HepG2 (cell line): ENCODE results near the gene WNK1. TPM values are rescaled to one million over a fixed set of nuclear protein-coding genes. Genes with fewer than 3 reads are reported as not detected.
A peak's percentile ranks its signal among the peaks of the same experiment; 100 is the strongest.

Experiments used
- CBX1 ChIP-seq: IDR thresholded peaks from one replicate; pipeline ENCODE4 v1.6.1; 2016; ENCODE audit warnings: antibody characterized with exemption, low read depth
- ELF3 ChIP-seq: IDR thresholded peaks from 2 replicates; pipeline ENCODE4 v1.6.1; 2016; ENCODE audit warnings: missing genetic modification reagents, missing compliant biosample characterization
- GATA4 ChIP-seq: sonication (generic); IDR thresholded peaks from 2 replicates; pipeline ENCODE4 v1.6.1; 2016; ENCODE audit warnings: antibody characterized with exemption, low read depth, borderline replicate concordance
- KDM5A ChIP-seq: fragments of 200-600 bp; sonication (generic); IDR thresholded peaks from 2 replicates; pipeline ENCODE4 v1.7.0; 2018; ENCODE audit warnings: antibody characterized with exemption, mild to moderate bottlenecking, low read length, borderline replicate concordance
- KLF11 ChIP-seq: IDR thresholded peaks from 2 replicates; pipeline ENCODE4 v1.6.1; 2016; ENCODE audit warnings: missing compliant biosample characterization
- NPAS2 ChIP-seq: sonication (generic); formaldehyde crosslinking; IDR thresholded peaks from 2 replicates; pipeline ENCODE4 v1.8.0; 2022; ENCODE audit warnings: mild to moderate bottlenecking, missing genetic modification reagents, borderline replicate concordance
- NRL ChIP-seq: sonication (generic); formaldehyde crosslinking; IDR thresholded peaks from 2 replicates; pipeline ENCODE4 v1.5.0; 2020; ENCODE audit warnings: missing genetic modification reagents, mild to moderate bottlenecking, moderate library complexity, borderline replicate concordance
- ZFP37 ChIP-seq: sonication (generic); formaldehyde crosslinking; IDR thresholded peaks from 2 replicates; pipeline ENCODE4 v1.4.0; 2020; ENCODE audit warnings: missing genetic modification reagents, borderline replicate concordance
- ZFYVE20 ChIP-seq: sonication (generic); formaldehyde crosslinking; IDR thresholded peaks from 2 replicates; pipeline ENCODE4 v1.8.0; 2023; ENCODE audit warnings: low read depth, mild to moderate bottlenecking, moderate library complexity, missing genetic modification reagents, borderline replicate concordance
- ZHX2 ChIP-seq, 2 experiments: sonication (generic) in 1 of 2; formaldehyde crosslinking in 1 of 2; IDR thresholded peaks; 2 replicates each; pipeline versions ENCODE4 v1.6.1 to v1.9.0; 2014 to 2022; ENCODE audit warnings: antibody characterized with exemption in 1 of 2, borderline replicate concordance in 1 of 2, inconsistent platforms in 1 of 2, low read depth in 1 of 2, missing genetic modification reagents in 1 of 2
- ZNF770 ChIP-seq: sonication (generic); formaldehyde crosslinking; IDR thresholded peaks from 2 replicates; pipeline ENCODE4 v1.5.0; 2020; ENCODE audit warnings: mild to moderate bottlenecking, missing genetic modification reagents
- polyA plus RNA-seq, 8 experiments: library from polyadenylated mRNA; depleted of rRNA in 3 of 8; stranded (reverse) in 7 of 8; unstranded in 1 of 8; fragments of >200 nt; fragmentation: Illumina TruSeq in 4 of 8; extraction: Trizol in 4 of 8; gene quantifications; 2 replicates each; pipeline versions ENCODE4 v1.2.1 to v1.2.3, GENCODE V29; 2011 to 2016; ENCODE audit warnings: low read depth in 4 of 8, missing spikeins in 1 of 8, mixed read lengths in 1 of 8; ENCODE audit not compliant: insufficient read depth in 1 of 8
- total RNA-seq, 5 experiments: library from RNA; depleted of rRNA; stranded (reverse); fragments of >200 nt; fragmentation: Illumina TruSeq; extraction: Trizol; gene quantifications; 2 replicates each; pipeline ENCODE4 v1.2.3, GENCODE V29; 2016; ENCODE audit warnings: low read depth in 1 of 5
- TF ChIP-seq, protein P1 (sequence below): sonication (generic); formaldehyde crosslinking; conservative IDR thresholded peaks from 2 replicates; pipeline ENCODE4 v1.4.0; 2020; ENCODE audit warnings: missing genetic modification reagents
- TF ChIP-seq, protein P2 (sequence below), 2 experiments: sonication (generic) in 1 of 2; formaldehyde crosslinking in 1 of 2; IDR thresholded peaks; 2 replicates each; pipeline versions ENCODE4 v1.5.1 to v1.6.1; 2011 to 2020; ENCODE audit warnings: borderline replicate concordance in 1 of 2, low read depth in 1 of 2, low read length in 1 of 2, mild to moderate bottlenecking in 1 of 2, missing genetic modification reagents in 1 of 2, moderate library complexity in 1 of 2

The WNK1 gene
- total and polyA plus RNA-seq, 2 of the 13 experiments (the other 11 are each of a cell fraction or from before 2014, with no cell fraction given) = 31.1 to 54.8 TPM

GRCh38 chr12:751192-751998 is 984 bp upstream of the WNK1 start (continued):
- TF ChIP-seq, protein P1, sequence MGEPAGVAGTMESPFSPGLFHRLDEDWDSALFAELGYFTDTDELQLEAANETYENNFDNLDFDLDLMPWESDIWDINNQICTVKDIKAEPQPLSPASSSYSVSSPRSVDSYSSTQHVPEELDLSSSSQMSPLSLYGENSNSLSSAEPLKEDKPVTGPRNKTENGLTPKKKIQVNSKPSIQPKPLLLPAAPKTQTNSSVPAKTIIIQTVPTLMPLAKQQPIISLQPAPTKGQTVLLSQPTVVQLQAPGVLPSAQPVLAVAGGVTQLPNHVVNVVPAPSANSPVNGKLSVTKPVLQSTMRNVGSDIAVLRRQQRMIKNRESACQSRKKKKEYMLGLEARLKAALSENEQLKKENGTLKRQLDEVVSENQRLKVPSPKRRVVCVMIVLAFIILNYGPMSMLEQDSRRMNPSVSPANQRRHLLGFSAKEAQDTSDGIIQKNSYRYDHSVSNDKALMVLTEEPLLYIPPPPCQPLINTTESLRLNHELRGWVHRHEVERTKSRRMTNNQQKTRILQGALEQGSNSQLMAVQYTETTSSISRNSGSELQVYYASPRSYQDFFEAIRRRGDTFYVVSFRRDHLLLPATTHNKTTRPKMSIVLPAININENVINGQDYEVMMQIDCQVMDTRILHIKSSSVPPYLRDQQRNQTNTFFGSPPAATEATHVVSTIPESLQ = no peak
- no peak; the same call in 1 of the 2 replicates for TF ChIP-seq ZNF770
- TF ChIP-seq ZFYVE20 (CRISPR knock-in tag) = no peak
- TF ChIP-seq NRL = peak; percentile 97
- TF ChIP-seq GATA4 = peak; percentile 18; the same call in 1 of the 2 replicates
- TF ChIP-seq ZHX2 (IDR thresholded peaks at IDR 0.05; ENCODE audit: low read depth) = peak; percentile 69; the same call in 1 of the 2 replicates
- TF ChIP-seq ZHX2 (CRISPR knock-in tag; IDR thresholded peaks at IDR 0.05; ENCODE audit: borderline replicate concordance) = 0 out of 2 replicates have a peak, but pooled peaks have one; percentile 75
- peak; percentile 64 for TF ChIP-seq CBX1
- TF ChIP-seq KLF11 = no peak
- TF ChIP-seq ZFP37 (CRISPR knock-in tag) = peak; percentile 77; the same call in 1 of the 2 replicates
- TF ChIP-seq, protein P2, sequence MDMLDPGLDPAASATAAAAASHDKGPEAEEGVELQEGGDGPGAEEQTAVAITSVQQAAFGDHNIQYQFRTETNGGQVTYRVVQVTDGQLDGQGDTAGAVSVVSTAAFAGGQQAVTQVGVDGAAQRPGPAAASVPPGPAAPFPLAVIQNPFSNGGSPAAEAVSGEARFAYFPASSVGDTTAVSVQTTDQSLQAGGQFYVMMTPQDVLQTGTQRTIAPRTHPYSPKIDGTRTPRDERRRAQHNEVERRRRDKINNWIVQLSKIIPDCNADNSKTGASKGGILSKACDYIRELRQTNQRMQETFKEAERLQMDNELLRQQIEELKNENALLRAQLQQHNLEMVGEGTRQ (IDR thresholded peaks at IDR 0.05; ENCODE audit: low read depth, low read length) = no peak
- TF ChIP-seq, protein P2 (CRISPR knock-in tag; IDR thresholded peaks at IDR 0.05; ENCODE audit: borderline replicate concordance) = no peak; the same call in 1 of the 2 replicates
- TF ChIP-seq KDM5A = no peak
- no peak for TF ChIP-seq NPAS2 (CRISPR knock-in tag)
- TF ChIP-seq ELF3 = peak; percentile 86
